Prostate gland (tissue), 2 donors: ENCODE results near the gene RAD23B. TPM values are rescaled to one million over a fixed set of nuclear protein-coding genes. Genes with fewer than 3 reads are reported as not detected.
"Not testable (repeated sequence)": the region's sequence is repeated elsewhere in the genome, so short reads cannot be mapped to it uniquely, and the experiment has no call there.

Experiments used
- DNase-seq: peaks from one replicate; pipeline ENCODE4 v3.0.0-alpha.2; 2019; ENCODE audit warnings: low spot score
- H3K27ac ChIP-seq, 2 donors: fragments of 200-600 bp; sonication (generic); 2 replicates each; pipeline ENCODE4 v1.5.1; 2017 to 2019
- H3K27me3 ChIP-seq: fragments of 200-600 bp; sonication (generic); replicated peaks from 2 replicates; pipeline ENCODE4 v1.5.1; 2019; ENCODE audit not compliant: insufficient read depth
- H3K36me3 ChIP-seq, 2 donors: fragments of 200-600 bp; sonication (generic); 1 replicate in 1 of 2; 2 replicates in 1 of 2; pipeline versions ENCODE4 v1.5.1 to v1.8.1; 2017 to 2019
- H3K4me1 ChIP-seq: fragments of 200-600 bp; sonication (generic); replicated peaks from 2 replicates; pipeline ENCODE4 v1.5.1; 2019
- H3K4me3 ChIP-seq, 2 donors: fragments of 200-600 bp; sonication (generic); 2 replicates each; pipeline ENCODE4 v1.5.1; 2017 to 2019
- H3K9me3 ChIP-seq: fragments of 200-600 bp; sonication (generic); 2 replicates; pipeline ENCODE4 v1.5.1; 2017
- POLR2A ChIP-seq: fragments of 450-650 bp; IDR thresholded peaks from one replicate; pipeline ENCODE4 v1.6.1; 2016; ENCODE audit warnings: antibody characterized with exemption, mild to moderate bottlenecking
- POLR2AphosphoS5 ChIP-seq: sonication (generic); formaldehyde crosslinking; IDR thresholded peaks from one replicate; pipeline ENCODE4 v1.6.1; 2017; ENCODE audit warnings: antibody characterized with exemption
- WGBS: methylation state at CpG from one replicate; pipeline ENCODE4 v1.1.5; 2018; 5-methylcytosine and 5-hydroxymethylcytosine counted together
- intact Hi-C: fragments of 100-400 bp; cut with DNase I; formaldehyde crosslinking; loops from one replicate; pipeline ENCODE4 v1.14.2; 2022
- total RNA-seq, 2 donors: library from RNA; depleted of rRNA; stranded (reverse); fragments of >200 nt; gene quantifications; one replicate each; pipeline ENCODE4 v1.1.0, GENCODE V29; 2016
- TF ChIP-seq, protein P1 (sequence below), 4 experiments: fragments of 200-600 bp in 2 of 4; fragments of 450-650 bp in 2 of 4; sonication (generic) in 2 of 4; IDR thresholded peaks; 1 replicate in 3 of 4; 2 replicates in 1 of 4; pipeline ENCODE4 v1.5.1; 2016 to 2019; ENCODE audit warnings: antibody characterized with exemption in 4 of 4, mild to moderate bottlenecking in 2 of 4, moderate library complexity in 2 of 4

Gene RAD23B
- total RNA-seq, 2 donors from 2014 or later = 92.3 to 111 TPM

DNA sequence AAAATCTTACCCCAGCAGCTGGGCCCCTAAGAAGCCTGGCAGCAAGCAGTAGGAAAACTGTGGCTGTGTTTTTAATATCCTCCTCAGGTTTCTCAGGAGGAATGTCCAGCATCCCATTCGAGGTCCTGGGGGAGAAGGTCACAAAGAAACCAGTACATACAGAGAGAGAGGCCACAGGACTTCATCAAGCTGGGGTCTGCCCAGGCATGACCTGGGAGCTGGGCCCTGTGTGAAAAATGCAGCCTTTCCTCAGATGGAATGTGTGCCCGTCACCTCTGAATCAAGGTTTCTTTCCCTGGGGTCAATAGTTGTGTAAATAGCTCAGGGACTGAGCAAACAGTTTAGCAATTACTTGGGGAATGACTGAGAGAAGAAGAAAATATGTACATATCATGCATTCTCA, 33.9 kb upstream of the RAD23B start:
- H3K9me3 ChIP-seq = no peaks in the 10 kb centered on the region
- intact Hi-C loops = no loop called here
- DNase-seq = no peak
- H3K4me1 ChIP-seq = no peaks in the 10 kb centered on the region
- TF ChIP-seq POLR2A (no peak), POLR2AphosphoS5 (no peak)
- TF ChIP-seq, protein P1, sequence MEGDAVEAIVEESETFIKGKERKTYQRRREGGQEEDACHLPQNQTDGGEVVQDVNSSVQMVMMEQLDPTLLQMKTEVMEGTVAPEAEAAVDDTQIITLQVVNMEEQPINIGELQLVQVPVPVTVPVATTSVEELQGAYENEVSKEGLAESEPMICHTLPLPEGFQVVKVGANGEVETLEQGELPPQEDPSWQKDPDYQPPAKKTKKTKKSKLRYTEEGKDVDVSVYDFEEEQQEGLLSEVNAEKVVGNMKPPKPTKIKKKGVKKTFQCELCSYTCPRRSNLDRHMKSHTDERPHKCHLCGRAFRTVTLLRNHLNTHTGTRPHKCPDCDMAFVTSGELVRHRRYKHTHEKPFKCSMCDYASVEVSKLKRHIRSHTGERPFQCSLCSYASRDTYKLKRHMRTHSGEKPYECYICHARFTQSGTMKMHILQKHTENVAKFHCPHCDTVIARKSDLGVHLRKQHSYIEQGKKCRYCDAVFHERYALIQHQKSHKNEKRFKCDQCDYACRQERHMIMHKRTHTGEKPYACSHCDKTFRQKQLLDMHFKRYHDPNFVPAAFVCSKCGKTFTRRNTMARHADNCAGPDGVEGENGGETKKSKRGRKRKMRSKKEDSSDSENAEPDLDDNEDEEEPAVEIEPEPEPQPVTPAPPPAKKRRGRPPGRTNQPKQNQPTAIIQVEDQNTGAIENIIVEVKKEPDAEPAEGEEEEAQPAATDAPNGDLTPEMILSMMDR (IDR thresholded peaks at IDR 0.05) = no peak
- H3K36me3 ChIP-seq = no peaks in the 10 kb centered on the region
- no peaks in the 10 kb centered on the region for H3K27me3 ChIP-seq
- no peak overlapping the region for H3K27ac ChIP-seq
- 34% methylated on average over 2 of the region's 2 CpGs for WGBS
- no peak overlapping the region for H3K4me3 ChIP-seq

DNA sequence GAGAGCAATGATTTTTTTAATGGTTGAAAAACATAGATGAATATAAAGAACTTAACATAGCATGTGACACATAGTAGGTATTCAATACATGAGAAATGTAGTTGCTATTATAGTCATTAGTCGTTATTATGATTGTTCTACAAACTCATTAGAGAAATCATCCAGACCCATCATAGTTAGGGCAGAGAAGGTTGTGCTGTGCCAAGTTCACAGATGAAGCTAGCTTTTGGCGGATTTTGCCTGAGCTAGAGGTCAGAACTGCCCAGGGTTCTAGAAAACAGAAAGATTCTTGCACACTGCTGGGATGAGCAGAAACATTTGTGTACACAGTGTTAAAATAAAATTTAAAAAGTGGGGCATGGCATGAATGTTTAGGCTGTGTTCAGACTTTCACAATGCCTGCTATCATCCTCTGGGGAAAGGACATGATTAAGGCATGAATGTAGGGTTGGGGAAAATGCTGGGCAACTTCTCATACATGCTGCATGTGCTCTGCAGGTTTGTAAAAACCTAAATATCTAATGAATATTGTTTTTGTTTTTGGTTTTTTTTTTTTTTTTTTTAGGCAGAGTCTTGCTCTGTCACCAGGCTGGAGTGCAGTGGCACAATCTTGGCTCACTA, 33.3 kb upstream of the RAD23B start:
- no peaks in the 10 kb centered on the region for H3K9me3 ChIP-seq
- no peak for DNase-seq
- no peaks in the 10 kb centered on the region for H3K36me3 ChIP-seq
- H3K4me3 ChIP-seq = no peak overlapping the region
- H3K27me3 ChIP-seq = no peaks in the 10 kb centered on the region
- no peak overlapping the region for H3K27ac ChIP-seq
- WGBS = 88% methylated on average over 2 of the region's 2 CpGs
- no peak for TF ChIP-seq POLR2A
- TF ChIP-seq, protein P1 (IDR thresholded peaks at IDR 0.05) = no peak
- TF ChIP-seq POLR2AphosphoS5 = no peak
- H3K4me1 ChIP-seq = no peaks in the 10 kb centered on the region
- intact Hi-C loops = no loop called here

DNA sequence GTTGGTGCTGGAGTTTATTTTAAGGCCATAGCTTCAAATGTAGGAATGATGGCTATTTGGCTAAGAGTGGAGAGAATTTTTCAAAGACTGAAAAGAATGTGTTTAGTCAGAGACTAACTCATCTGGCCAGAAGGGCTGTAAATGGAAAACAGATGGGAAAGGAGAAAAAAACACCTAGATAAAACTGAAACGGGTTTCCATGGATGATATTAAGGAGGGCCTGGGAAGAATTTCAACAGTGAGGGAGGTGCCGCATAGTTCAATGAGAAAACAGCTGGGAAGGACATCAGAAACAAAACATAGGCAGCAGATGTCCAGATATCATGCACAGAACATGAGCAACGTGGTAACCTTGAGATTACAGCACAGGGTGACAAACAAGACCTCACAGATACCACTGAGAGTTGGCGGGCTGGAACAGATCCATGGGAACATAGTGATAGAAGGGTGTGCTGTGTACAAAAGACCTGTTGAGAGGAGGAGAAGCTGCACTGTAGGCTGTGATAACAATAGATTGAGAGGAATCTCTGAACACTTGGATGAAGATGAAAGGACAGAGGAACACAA, 31.2 kb upstream of the RAD23B start:
- Histone ChIP-seq H3K4me3 (no peak overlapping the region), H3K27ac (no peak overlapping the region), H3K36me3 (no peaks in the 10 kb centered on the region), H3K27me3 (no peaks in the 10 kb centered on the region), H3K9me3 (no peaks in the 10 kb centered on the region), H3K4me1 (no peaks in the 10 kb centered on the region)
- no peak for DNase-seq
- TF ChIP-seq POLR2AphosphoS5 (no peak), POLR2A (no peak)
- TF ChIP-seq, protein P1 (IDR thresholded peaks at IDR 0.05) = no peak
- WGBS = 19% methylated on average over 4 of the region's 4 CpGs
- intact Hi-C loops = no loop called here

DNA sequence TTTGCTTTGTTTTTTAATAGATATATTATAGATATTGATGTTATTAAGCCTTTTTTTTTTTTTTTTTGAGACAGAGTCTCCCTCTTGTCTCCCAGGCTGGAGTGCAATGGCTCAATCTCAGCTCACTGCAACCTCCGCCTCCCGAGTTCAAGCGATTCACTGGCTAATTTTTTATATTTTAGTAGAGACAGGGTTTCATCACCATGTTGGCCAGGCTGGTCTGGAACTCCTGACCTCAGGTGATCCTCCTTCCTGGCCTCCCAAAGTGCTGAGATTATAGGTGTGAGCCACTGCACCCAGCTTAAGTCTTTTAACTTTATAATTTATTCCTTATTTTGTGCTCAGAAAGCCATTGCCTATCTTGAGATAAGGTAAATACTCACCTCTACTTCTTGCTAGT, 24.2 kb upstream of the RAD23B start:
- Histone ChIP-seq H3K4me1 (no peaks in the 10 kb centered on the region), H3K9me3 (no peaks in the 10 kb centered on the region), H3K27me3 (no peaks in the 10 kb centered on the region), H3K4me3 (no peak overlapping the region), H3K36me3 (no peaks in the 10 kb centered on the region), H3K27ac (no peak overlapping the region)
- DNase-seq = no peak
- 89% methylated on average over 3 of the region's 3 CpGs for WGBS
- intact Hi-C loops = no loop called here
- TF ChIP-seq POLR2A (no peak), POLR2AphosphoS5 (no peak)
- TF ChIP-seq, protein P1 (IDR thresholded peaks at IDR 0.05) = no peak

DNA sequence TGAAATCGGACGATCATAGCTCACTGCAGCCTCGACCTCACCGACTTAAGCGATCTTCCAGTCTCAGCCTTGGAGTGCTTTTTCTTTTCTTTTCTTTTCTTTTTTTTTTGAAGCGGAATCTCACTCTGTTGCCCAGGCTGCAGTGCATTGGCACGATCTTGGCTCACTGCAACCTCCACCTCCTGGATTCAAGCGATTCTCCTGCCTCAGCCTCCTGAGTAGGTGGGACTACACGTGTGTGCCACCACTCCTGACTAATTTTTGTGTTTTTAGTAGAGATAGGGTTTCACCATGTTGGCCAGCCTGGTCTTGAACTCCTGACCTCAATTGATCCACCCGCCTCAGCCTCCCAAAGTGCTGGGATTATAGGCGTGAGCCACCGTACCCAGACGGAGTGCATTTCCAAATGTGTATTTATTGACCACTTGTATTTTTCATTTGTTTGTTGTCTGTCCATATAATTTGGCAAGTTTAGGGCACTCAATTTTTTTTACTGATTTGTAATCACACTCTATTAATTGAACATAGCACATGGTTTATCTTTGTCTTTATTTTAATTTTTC, 23.2 kb upstream of the RAD23B start:
- H3K9me3 ChIP-seq, H3K4me3 ChIP-seq, H3K27me3 ChIP-seq, H3K4me1 ChIP-seq, DNase-seq, intact Hi-C loops, H3K27ac ChIP-seq, H3K36me3 ChIP-seq: not testable (repeated sequence)
- whole genome bisulfite sequencing = 92% methylated on average over 13 of the region's 13 CpGs
